ENCODE results near the gene ZNF780A.
A peak's percentile ranks its signal among the peaks of the same experiment; 100 is the strongest.

The ZNF780A gene

GRCh38 chr19:40090241-40091204 lies at the start of gene ZNF780A:
Gene ZNF780A (minus strand): TSS chr19:40090943. CDS start chr19:40084753, 6,190 bp downstream.
- Histone ChIP-seq H3K27me3 (ENCODE audit: insufficient read depth, poor library complexity, severe bottlenecking) (no peaks in the 10 kb centered on the region), H3K27ac (ENCODE audit: poor library complexity, severe bottlenecking) (peak within 1 kb of the TSS; percentile 56), H3K4me1 (ENCODE audit: insufficient read depth, poor library complexity, severe bottlenecking) (peaks cover 6% of the 10 kb centered on the region), H3K36me3 (ENCODE audit: low read depth) (peaks cover 4% of the 10 kb centered on the region; the same call in 1 of the 2 replicates), H3K9me3 (ENCODE audit: severe bottlenecking) (no peaks in the 10 kb centered on the region), H3K4me3 (ENCODE audit: severe bottlenecking) (peak within 1 kb of the TSS; percentile 72)
- ATAC-seq (ENCODE audit: low read depth) (peak; percentile 87), DNase-seq (ENCODE audit: low spot score) (peak; percentile 64)
- TF ChIP-seq, protein P1, sequence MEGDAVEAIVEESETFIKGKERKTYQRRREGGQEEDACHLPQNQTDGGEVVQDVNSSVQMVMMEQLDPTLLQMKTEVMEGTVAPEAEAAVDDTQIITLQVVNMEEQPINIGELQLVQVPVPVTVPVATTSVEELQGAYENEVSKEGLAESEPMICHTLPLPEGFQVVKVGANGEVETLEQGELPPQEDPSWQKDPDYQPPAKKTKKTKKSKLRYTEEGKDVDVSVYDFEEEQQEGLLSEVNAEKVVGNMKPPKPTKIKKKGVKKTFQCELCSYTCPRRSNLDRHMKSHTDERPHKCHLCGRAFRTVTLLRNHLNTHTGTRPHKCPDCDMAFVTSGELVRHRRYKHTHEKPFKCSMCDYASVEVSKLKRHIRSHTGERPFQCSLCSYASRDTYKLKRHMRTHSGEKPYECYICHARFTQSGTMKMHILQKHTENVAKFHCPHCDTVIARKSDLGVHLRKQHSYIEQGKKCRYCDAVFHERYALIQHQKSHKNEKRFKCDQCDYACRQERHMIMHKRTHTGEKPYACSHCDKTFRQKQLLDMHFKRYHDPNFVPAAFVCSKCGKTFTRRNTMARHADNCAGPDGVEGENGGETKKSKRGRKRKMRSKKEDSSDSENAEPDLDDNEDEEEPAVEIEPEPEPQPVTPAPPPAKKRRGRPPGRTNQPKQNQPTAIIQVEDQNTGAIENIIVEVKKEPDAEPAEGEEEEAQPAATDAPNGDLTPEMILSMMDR (IDR thresholded peaks at IDR 0.05; ENCODE audit: poor library complexity, severe bottlenecking): no peak

GRCh38 chr19:40139533-40140287 lies 49.0 kb upstream of the ZNF780A start:
- no peak overlapping the region for H3K4me3 ChIP-seq (ENCODE audit: severe bottlenecking)
- H3K9me3 ChIP-seq (ENCODE audit: severe bottlenecking): no peaks in the 10 kb centered on the region
- TF ChIP-seq, protein P1 (IDR thresholded peaks at IDR 0.05; ENCODE audit: poor library complexity, severe bottlenecking): peak; percentile 85
- DNase-seq (ENCODE audit: low spot score): no peak
- ATAC-seq (ENCODE audit: low read depth): no peak
- H3K36me3 ChIP-seq (ENCODE audit: low read depth): no peaks in the 10 kb centered on the region
- H3K27ac ChIP-seq (ENCODE audit: poor library complexity, severe bottlenecking): no peak overlapping the region
- no peaks in the 10 kb centered on the region for H3K4me1 ChIP-seq (ENCODE audit: insufficient read depth, poor library complexity, severe bottlenecking)
- H3K27me3 ChIP-seq (ENCODE audit: insufficient read depth, poor library complexity, severe bottlenecking): no peaks in the 10 kb centered on the region

DNA sequence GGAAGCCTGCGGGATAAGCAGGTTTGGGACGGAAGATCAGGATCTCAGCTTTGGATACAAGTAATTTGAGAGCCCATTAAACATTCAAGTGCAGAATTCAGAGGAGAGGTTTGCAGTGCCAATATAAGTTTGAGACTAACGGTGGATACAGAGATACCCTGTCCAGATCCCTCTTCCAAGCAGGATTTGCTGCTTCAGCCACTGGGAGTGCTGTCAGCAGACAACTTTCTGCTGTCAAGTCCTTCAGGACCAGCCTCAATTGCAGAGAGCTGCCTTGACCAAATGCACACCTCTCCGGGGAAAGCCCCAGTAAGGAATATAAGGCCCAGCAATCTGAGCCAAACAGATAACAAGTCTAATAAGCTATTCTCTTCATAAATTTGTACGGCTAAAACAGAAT lies 46.1 kb upstream of the ZNF780A start:
- H3K4me3 ChIP-seq (ENCODE audit: severe bottlenecking): no peak overlapping the region
- H3K4me1 ChIP-seq (ENCODE audit: insufficient read depth, poor library complexity, severe bottlenecking): no peaks in the 10 kb centered on the region
- H3K27ac ChIP-seq (ENCODE audit: poor library complexity, severe bottlenecking): no peak overlapping the region
- no peak for DNase-seq (ENCODE audit: low spot score)
- peaks cover 3% of the 10 kb centered on the region for H3K27me3 ChIP-seq (ENCODE audit: insufficient read depth, poor library complexity, severe bottlenecking)
- no peaks in the 10 kb centered on the region for H3K9me3 ChIP-seq (ENCODE audit: severe bottlenecking)
- TF ChIP-seq, protein P1 (IDR thresholded peaks at IDR 0.05; ENCODE audit: poor library complexity, severe bottlenecking): no peak
- no peaks in the 10 kb centered on the region for H3K36me3 ChIP-seq (ENCODE audit: low read depth)
- ATAC-seq (ENCODE audit: low read depth): no peak

GRCh38 chr19:40134866-40135265 lies 44.1 kb upstream of the ZNF780A start:
- H3K27me3 ChIP-seq (ENCODE audit: insufficient read depth, poor library complexity, severe bottlenecking): peaks cover 3% of the 10 kb centered on the region
- H3K27ac ChIP-seq (ENCODE audit: poor library complexity, severe bottlenecking): no peak overlapping the region
- no peaks in the 10 kb centered on the region for H3K4me1 ChIP-seq (ENCODE audit: insufficient read depth, poor library complexity, severe bottlenecking)
- ATAC-seq (ENCODE audit: low read depth) (no peak), DNase-seq (ENCODE audit: low spot score) (no peak)
- no peak overlapping the region for H3K4me3 ChIP-seq (ENCODE audit: severe bottlenecking)
- H3K36me3 ChIP-seq (ENCODE audit: low read depth): no peaks in the 10 kb centered on the region
- H3K9me3 ChIP-seq (ENCODE audit: severe bottlenecking): no peaks in the 10 kb centered on the region
- TF ChIP-seq, protein P1 (IDR thresholded peaks at IDR 0.05; ENCODE audit: poor library complexity, severe bottlenecking): no peak
